ENCODE measurements around the gene SLC35F4.
"Not testable (repeated sequence)": the region's sequence is repeated elsewhere in the genome, so short reads cannot be mapped to it uniquely, and the experiment has no call there.

SLC35F4 gene

DNA sequence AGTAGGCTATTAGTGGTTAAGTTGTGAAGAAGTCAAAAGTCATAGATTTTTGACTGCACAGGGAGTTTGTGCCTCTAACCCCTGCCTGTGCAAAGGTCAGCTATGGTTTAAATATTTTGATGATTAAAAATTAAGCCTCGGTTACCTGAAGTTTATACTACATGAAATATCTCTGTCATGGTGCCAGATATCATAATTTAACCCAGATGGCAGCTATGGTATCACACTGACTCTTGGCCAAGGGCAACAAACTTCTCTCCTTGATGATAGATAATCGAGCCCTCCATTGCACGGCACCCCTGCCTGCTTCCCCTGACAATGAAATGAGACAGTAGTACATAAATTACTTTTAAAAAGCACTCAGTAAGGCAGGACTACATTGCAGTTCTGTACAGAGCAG is 80.8 kb downstream of the SLC35F4 start:
- DNase-seq, result no peak

DNA sequence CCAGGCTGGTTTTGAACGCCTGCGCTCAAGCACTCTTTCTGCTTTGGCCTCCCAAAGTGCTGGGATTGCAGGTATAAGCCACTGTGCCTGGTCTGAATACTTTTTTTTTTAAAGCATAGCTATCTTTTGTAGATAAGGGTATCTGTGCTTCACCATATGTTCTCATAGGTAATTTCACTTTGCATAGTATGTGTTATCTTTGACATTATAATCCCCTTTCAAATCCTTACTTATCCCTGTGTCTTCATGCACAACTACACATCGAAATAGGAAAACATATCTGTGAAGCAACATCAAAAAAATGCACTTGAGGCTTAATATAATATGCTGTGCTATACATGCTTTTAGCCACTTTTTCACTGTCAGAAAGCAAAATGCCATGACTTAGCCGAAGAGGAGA is 94.1 kb downstream of the SLC35F4 start:
- no peak for DNase-seq

DNA sequence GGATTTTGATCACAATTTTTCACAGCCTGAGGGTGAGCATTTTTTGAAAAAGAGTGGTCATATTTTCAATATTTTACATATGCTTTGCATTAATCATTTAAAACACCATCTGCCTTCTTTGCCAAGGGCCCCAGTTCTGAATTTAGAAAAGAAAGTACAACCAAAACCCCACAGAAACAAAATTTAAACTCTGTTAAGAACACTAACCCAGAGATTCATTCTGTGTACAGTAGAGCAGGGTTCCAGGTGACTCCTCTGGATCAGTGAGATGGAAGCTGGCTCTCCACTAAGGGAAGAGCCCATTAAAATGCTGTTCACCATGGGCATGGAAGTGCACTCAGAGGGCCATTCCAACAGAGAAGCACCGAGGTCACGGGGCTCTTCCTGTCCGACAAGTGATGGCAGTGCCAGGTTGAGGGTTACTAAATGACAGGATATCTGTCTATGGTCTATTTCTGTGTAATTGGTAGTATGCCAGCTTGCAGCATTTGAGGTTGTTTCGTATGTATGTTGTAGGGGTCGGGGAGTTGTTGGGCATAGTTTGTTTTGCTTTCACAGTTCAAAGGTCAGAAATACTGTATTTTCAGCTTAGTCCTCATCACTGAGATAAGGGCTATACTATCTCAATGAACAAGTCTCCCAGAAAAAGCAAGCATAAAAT is 95.9 kb downstream of the SLC35F4 start:
- DNase-seq, result no peak

DNA sequence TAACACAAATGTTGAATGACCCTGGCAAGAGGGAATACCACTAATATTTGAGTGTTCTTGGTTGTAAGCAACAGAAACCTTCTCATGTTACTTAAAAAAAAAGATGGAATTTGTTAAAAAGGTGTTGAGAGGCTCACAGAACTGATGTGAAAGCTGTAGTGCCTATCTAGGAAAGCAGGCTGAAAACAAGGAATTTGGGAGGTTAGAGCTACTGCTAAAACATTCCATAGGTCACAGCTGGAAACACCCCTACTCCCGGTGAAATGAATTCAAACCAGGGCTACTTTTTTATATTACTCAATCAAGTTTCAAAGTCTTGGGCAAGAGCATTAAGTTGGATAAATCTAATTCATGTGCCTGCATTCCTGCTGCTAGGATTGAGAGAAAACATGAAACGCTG is 104.1 kb downstream of the SLC35F4 start:
- DNase-seq, result no peak

DNA sequence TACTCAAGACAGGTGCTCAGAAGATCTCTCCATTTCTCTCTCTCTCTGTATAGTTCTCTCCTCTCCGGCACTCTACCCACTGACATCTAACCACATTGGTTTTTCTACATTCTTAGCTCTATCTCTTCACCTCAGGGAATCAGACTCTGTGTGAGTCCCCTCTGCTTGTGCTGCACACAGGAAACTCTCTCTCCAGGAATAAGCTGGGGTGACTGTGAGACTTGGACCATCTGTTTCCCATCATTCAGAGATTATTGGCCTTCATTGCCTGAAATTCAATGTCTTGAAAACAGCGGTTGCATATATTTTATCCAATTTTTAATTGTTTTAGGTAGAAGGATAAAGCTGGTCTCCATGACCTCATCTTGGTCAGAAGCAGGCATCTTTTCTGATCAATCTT is 105.0 kb downstream of the SLC35F4 start:
- DNase-seq, result no peak

DNA sequence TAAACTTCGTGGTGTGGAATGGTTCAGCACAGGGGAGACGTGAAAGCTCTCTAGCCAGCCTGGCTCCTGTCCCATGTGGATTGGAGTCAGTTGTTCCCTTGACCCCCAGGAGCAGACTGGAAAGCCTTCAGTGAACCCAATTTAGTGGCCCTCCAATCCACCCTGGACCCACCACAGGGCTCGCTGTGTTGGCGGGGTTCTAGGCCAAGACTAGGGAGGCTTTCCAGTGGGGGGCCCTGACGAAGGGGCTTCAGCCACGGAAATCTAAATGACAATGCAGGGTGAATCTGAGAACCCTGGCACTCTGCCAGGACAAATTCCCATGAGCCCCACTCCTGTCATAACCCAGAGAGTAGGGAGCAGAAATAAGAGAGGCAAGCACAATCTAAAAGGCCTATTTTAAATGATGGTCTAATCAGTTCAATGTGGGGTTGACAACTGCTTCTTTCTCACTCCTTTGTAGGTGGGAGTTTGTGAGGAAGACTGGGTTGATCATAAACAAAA is 110.8 kb downstream of the SLC35F4 start:
- no peak for DNase-seq

DNA sequence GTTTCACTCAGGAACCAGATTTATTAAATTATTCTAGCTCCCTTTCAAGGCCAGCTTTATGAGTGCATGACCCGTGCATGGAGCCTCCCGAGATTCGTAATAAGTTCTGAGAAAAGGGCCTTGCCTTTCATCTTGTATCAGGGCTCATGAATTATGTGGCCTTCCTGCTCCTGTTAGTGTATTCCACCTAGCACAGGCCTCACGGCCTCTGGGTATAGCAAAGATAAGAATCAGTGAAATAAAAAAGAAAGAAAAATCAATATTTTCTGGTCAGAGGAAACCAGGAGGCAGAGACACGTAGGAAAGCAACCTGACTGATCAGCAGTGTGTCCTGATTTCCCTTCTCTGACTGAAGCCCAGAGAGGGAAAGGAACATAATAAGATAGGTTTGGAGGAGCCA is 111.4 kb downstream of the SLC35F4 start:
- DNase-seq, result no peak

DNA sequence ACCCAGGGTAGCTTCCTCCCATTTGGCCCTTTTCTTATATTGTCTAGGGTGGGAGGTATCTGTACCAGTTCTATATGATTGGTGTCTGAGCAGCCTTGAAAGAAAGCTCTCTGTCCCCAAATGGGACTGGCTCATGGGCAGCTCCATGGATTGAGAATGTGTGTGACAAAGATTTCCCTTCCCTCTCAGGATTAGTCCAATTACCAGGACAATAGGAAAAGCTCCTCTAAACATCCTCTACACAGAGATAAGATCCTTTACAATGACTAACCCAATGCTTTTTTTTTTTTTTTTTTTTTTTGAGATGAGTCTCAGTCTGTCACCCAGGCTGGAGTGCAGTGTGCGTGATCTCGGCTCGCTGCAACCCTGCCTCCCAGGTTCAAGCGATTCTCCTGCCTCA is 112.1 kb downstream of the SLC35F4 start:
- DNase-seq, result no peak

DNA sequence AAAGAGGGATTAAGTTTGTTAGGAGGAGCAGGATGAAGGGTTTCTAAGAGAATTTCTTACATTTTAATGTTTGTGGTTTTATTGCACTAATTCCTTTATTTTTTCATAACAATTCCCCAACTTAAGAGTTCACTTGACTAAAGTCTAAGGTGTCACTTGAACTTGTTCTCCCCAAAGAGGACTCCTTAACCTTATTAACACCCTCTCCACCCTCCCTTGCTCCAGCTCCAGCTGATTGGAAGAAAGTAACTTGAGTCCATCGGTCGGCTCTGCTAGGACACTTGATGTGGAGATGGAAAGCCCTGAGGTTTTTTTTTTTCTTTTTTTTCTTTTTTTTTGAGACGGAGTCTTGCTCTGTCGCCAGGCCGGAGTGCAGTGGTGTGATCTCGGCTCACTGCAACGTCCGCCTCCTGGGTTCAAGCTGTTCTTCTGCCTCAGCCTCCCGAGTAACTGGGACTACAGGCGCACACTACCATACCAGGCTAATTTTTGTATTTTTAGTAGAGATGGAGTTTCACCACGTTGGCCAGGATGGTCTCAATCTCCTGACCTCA is 113.7 kb downstream of the SLC35F4 start:
- not testable (repeated sequence) for DNase-seq

DNA sequence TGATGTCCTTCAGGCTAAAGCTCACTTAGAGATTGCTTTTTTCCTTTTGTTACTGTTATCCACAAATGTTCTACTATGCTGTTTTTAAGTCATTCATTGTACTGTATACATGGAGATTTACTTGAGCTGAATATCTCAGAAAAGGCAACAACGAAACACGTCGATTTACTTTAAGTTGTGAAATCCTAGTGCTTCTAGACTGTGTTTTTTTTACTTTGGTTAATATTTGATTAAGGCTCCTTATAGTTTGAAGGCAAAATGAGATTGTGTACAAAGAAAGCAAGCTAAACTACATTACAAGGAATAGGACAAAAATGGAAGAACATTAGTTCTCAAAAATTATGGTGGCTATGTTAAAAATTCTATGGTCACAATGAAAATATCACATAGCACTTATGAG is 114.5 kb downstream of the SLC35F4 start:
- no peak for DNase-seq

DNA sequence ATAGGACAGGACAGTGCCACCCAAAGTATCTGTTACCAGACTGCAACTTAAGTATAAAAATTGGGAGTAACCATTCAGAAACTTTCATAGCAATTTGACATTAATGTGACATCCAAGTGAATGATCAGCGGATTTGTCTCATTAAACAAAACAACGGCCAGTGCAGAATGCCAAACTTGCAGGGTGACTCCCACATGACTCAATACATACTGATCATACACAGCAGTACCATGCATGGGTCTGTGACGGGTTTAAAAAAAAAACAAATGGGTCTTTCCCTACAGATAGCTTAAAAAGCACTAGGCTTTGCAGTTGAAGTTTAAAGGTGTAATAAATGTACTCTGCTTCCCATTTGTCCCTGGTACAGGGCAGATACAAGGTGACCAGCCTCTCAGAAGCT is 116.6 kb downstream of the SLC35F4 start:
- DNase-seq, result no peak

DNA sequence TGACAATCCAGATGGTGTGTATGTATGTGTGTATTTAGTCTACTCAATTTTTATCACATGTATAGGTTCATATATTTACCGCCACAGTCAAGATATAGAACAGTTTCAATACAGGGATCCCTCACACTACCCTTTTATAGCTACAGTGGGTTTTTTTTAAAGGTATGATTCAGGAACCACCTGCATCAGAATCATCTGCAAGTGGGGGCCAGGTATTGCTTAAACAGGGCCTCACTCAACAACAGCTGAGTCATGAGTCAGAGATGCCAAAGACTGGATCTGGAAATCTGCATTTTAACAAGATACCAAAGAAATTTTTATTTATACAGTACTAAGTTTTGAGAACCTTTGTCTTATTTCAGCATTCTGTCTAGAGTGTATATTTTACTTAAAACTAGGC is 117.6 kb downstream of the SLC35F4 start:
- DNase-seq, result no peak

DNA sequence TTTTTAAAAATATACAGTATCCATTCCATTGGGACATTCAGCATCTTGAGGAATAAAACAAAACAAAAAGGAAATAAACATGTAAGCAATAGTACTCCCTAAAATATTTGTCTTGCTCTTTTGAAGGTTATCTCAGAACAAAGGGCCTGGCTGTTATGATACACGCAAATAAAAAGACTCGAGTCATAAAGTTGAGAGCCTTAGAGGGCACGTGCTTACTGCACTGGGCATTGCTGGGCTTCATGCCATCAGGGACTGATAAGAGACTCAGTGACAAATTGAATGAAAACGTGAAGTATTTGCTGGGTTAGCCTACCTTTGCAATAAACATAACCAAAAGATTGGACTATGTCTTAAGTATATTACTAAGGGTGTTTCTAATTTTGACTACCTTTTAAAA is 118.9 kb downstream of the SLC35F4 start:
- DNase-seq, result no peak

DNA sequence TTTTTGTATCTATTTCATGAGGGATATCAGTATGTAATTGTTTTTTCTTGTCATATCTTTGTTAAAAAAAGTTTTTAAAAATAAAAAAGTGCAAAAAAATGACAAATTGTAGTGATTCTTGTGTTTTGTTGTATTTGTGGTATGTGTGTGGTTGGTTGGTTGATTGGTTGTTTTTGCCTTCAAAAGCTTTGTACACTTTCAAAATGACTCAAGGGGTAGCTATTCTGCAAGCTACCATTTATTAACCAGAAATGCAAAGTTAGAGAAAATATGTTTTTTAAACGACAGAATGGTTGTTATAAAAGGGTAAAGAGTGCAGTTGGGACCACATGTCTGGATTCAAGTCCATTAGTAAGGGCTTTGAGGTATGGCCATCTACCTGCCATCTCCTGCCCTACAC is 119.3 kb downstream of the SLC35F4 start:
- no peak for DNase-seq

DNA sequence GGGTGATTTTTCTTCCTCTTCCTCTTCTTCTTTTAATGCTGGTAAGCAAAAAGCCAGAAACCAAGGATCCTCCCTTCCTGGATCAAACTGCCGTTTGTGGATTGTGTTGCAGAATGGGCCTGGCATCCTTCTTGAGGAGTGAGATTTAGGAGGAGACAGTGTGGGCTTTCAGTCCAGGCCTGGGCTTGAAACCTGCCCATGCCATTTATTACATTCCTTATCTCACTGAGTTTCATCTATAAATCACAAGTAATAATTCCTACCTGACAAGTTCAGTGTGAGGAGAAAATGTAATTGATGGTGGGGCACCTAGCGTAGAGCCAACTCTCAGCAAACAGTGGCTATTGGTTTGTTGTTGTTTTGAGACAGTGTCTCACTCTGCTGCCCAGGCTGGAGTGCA is 126.4 kb downstream of the SLC35F4 start:
- DNase-seq, result no peak

DNA sequence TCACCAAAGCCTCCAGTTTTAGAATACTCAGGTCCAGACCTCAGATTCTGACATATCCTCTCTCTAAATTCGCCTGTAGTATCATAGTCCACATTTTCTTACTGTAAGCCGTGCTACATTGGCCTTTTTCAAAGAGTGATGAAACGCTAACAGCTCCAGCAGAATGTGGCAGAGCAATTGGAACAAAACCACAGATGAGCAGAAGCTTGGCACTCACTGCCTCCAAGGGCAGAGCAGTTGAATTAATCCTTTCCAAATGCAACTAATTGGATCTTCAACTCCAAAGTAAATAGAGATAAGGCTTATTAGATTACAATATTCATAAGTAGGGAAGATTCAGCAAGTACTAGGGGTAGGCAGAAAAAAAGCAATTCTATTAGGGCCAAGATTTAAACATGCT is 128.3 kb downstream of the SLC35F4 start:
- DNase-seq, result no peak

DNA sequence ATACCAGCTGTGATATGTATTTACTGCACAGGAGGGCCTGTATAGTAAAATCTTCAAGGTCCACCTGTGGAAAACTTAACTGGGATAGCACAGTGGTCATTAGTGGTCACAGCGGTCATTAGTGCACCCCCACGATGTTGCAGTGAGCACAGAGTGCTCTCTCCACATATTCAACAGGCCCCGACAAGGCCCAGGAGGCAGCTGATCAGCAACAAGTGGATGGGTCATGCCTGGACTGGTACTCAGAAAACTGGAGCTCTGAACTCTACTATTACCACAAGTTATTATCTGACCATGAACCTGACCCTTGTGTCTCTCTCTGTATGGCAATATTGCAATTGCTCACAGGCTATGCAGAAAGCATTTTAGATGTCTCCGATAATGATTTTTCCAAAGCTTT is 129.5 kb downstream of the SLC35F4 start:
- no peak for DNase-seq

DNA sequence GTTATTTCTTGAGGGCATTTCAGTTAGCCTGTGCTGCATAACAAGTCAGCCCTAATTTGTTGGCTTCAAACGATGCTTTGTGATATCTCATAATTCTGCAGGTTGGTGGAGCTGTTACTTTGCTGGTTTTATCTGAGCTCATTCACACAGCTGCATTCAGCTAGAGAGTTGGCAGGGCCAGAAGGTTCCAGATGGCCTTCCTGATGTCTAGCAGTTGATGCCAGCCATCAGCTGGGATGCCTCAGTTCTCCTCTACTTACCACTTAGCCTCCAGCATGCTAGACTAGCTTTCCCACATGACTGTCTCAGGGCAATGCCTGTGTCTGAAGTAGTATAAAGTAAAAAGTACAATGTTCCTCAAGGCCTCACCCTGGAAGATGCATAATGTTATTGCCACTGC is 130.6 kb downstream of the SLC35F4 start:
- no peak for DNase-seq

DNA sequence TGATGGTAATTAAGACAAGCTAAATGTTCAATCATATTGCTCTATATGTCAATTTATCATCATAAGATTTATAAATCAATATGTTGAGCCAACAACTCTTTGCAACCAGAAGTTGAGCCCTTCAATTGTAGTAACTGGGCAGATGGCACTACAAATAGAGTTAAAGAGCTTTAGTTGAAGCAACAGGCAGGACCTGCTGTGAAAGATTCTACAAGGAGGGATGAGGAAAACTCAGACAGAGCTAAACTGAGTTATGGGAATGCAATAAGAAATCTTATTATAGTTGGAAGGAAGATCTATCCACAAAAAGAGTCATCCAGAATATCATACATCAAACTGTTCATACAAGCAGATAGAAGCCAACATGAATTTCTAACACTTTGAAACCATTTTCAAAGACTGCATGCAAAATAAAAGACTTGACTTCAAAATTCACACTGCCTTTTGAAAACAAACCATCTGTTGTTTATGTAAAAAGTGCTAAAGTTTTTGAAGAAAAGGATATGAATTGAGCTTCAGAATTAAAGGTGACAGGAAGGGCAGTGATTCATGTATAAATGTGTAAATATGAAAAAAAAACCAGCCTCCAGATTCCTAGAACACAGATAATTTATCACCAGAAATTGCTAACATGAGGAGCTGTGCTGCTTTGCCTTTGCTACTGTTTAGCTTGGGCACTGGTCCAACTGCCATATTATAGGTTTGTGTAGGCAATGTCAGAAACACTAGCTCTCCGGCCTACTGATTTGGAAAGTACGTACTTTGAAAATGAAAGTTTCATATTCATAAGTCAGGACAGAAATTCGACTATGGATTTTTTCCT is 133.2 kb downstream of the SLC35F4 start:
- DNase-seq, result no peak

DNA sequence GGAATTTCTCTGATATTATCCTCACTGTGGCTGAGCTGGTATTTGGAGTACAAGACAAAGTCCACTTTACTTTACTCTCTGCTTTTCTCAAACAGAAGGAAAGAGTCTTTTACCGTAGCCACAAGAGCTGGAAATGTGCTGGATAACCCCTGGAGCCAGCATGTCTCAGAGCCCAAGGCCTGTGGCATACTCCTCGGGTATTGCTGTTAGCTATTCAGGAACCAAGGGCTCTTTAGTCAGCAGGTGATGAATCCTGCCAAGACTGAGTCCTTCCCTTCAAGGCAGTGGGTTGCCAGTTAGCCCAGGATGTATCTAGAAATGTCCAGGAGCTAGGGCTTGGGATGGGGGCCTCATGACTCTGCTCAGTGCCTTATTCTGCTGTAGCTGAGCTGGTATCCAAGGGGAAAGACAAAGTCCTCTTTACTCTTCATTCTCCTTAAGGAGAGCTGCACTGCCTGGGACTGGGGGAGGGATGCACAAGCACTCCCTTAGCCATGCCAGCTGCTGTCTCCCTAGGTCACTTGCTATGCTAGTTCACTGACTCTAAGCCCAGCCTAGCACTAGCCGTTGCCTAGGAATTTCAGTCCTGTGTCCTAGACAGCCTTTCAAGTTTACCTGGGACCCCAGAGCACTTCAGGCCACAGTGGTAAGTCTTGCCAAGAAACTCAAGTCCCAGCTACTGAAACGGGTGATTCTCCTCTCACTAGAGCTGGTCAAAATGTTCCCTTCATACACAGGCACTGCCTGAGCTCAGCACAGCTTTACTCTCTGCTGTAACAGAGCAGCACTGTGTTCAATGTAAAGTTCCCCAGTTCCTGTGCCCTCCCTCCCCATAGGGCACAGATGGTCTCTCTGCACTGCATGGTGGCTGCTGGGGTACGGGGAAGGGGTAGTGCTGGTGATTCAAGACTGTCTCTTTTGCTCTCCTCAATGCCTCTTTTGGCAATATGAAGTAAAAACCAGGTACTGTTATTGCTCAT is 136.4 kb downstream of the SLC35F4 start:
- no peak for DNase-seq

DNA sequence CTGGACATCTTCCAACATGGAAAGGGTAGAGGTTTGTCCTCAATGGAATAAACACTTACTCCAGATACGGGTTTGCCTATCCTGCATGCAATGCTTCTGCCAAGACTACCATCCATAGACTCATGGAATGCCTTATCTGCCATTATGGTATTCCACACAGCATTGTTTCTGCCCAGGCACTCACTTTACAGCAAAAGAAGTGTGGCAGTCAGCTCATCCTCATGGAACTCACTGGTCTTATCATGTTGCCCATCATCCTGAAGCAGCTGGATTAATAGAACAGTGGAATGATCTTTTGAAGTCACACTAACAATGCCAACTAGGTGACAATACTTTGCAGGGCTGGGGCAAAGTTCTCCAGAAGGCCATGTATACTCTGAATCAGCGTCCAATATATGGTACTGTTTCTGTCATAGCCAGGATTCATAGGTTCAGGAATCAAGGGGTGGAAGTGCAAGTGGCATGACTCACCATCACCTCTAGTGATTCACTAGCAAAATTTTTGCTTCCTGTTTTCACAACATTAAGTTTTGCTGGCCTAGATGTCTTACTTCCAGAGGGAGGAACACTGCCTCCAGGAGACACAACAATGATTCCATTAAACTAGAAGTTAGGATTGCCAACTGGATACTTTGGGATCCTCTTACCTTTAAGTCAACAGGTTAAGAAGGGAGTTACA is 140.4 kb downstream of the SLC35F4 start:
- DNase-seq, result no peak

DNA sequence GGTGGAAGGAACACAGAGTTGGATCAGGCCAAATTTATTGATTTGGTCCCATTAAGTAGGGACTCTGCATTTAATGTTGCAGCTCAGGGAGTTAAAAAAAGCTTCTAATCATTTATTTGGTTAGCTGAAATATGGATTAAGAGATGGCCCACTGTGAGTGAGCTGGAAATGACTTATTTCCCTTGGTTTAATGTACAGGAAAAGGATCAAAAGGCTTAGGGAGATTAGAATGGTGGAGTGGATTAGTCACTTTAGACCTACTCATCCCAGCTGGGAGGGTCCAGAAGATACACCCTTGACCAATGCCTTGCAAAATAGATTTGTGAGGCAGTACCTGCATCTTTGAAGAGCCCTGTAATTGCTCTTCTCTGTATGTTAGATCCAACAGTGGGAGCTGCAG is 143.8 kb downstream of the SLC35F4 start:
- not testable (repeated sequence) for DNase-seq

Measured in hematopoietic multipotent progenitor cell treated with erythropoietin and hydrocortisone succinate and interleukin-3 and kit ligand, for 8 days (in vitro differentiated cells).